Mesendoderm (in vitro differentiated cells): ENCODE results near the gene KCNH2.

Source experiments
- DNase-seq: peaks from one replicate; pipeline ENCODE4 v3.0.0; 2013
- H2AK5ac ChIP-seq: 2 replicates; pipeline ENCODE4 v1.6.1; 2013; ENCODE audit warnings: low read length, inconsistent platforms
- H2BK120ac ChIP-seq: 2 replicates; pipeline ENCODE4 v1.6.1; 2013; ENCODE audit warnings: low read depth, mild to moderate bottlenecking, low read length, moderate library complexity, mixed read lengths
- H2BK15ac ChIP-seq: replicated peaks from 2 replicates; pipeline ENCODE4 v1.6.1; 2013; ENCODE audit warnings: low read depth, mild to moderate bottlenecking, moderate library complexity
- H2BK5ac ChIP-seq: 2 replicates; pipeline ENCODE4 v1.6.1; 2013; ENCODE audit warnings: low read length, inconsistent platforms
- H3K18ac ChIP-seq: 2 replicates; pipeline ENCODE4 v1.6.1; 2013; ENCODE audit warnings: mild to moderate bottlenecking, low read length, mixed read lengths
- H3K23ac ChIP-seq: one replicate; pipeline ENCODE4 v1.6.1; 2013; ENCODE audit warnings: low read length
- H3K27ac ChIP-seq: 2 replicates; pipeline ENCODE4 v1.5.1; 2013; ENCODE audit warnings: low read depth, mild to moderate bottlenecking, inconsistent platforms, low read length, moderate library complexity
- H3K27me3 ChIP-seq: 2 replicates; pipeline ENCODE4 v1.6.1; 2013; ENCODE audit warnings: low read length, control low read depth, mild to moderate bottlenecking, inconsistent platforms; ENCODE audit not compliant: insufficient read depth, poor library complexity
- H3K36me3 ChIP-seq: 2 replicates; pipeline ENCODE4 v1.6.1; 2013; ENCODE audit warnings: low read length, inconsistent platforms; ENCODE audit not compliant: control insufficient read depth, insufficient read depth
- H3K4ac ChIP-seq: one replicate; pipeline ENCODE4 v1.6.1; 2013; ENCODE audit warnings: low read depth, mild to moderate bottlenecking, low read length, moderate library complexity
- H3K4me1 ChIP-seq: 2 replicates; pipeline ENCODE4 v1.6.1; 2013; ENCODE audit warnings: low read depth, low read length, inconsistent platforms; ENCODE audit not compliant: control insufficient read depth
- H3K4me2 ChIP-seq: 2 replicates; pipeline ENCODE4 v1.6.1; 2013; ENCODE audit warnings: low read length
- H3K4me3 ChIP-seq: 2 replicates; pipeline ENCODE4 v1.5.1; 2013; ENCODE audit warnings: mild to moderate bottlenecking, low read length
- H3K56ac ChIP-seq: one replicate; pipeline ENCODE4 v1.6.1; 2013; ENCODE audit warnings: low read length
- H3K79me1 ChIP-seq: 2 replicates; pipeline ENCODE4 v1.6.1; 2013; ENCODE audit warnings: low read length, inconsistent platforms
- H3K79me2 ChIP-seq: 2 replicates; pipeline ENCODE4 v1.6.1; 2013; ENCODE audit warnings: mild to moderate bottlenecking, low read length; ENCODE audit not compliant: control insufficient read depth, insufficient read depth
- H3K9ac ChIP-seq: 2 replicates; pipeline ENCODE4 v1.6.1; 2013; ENCODE audit warnings: low read length, inconsistent platforms
- H4K5ac ChIP-seq: one replicate; pipeline ENCODE4 v1.6.1; 2013; ENCODE audit warnings: low read length
- H4K8ac ChIP-seq: one replicate; pipeline ENCODE4 v1.6.1; 2013; ENCODE audit warnings: low read depth, mild to moderate bottlenecking, control low read depth, low read length, moderate library complexity
- WGBS: extraction: QIAGEN DNeasy Blood & Tissue Kit; methylation state at CpG from one replicate; pipeline ENCODE4 v1.1.7; 2013; ENCODE audit warnings: low lambda C conversion rate, missing lambda C conversion rate; ENCODE audit not compliant: insufficient coverage; ENCODE audit errors: extremely low coverage; 5-methylcytosine and 5-hydroxymethylcytosine counted together

Gene KCNH2

DNA sequence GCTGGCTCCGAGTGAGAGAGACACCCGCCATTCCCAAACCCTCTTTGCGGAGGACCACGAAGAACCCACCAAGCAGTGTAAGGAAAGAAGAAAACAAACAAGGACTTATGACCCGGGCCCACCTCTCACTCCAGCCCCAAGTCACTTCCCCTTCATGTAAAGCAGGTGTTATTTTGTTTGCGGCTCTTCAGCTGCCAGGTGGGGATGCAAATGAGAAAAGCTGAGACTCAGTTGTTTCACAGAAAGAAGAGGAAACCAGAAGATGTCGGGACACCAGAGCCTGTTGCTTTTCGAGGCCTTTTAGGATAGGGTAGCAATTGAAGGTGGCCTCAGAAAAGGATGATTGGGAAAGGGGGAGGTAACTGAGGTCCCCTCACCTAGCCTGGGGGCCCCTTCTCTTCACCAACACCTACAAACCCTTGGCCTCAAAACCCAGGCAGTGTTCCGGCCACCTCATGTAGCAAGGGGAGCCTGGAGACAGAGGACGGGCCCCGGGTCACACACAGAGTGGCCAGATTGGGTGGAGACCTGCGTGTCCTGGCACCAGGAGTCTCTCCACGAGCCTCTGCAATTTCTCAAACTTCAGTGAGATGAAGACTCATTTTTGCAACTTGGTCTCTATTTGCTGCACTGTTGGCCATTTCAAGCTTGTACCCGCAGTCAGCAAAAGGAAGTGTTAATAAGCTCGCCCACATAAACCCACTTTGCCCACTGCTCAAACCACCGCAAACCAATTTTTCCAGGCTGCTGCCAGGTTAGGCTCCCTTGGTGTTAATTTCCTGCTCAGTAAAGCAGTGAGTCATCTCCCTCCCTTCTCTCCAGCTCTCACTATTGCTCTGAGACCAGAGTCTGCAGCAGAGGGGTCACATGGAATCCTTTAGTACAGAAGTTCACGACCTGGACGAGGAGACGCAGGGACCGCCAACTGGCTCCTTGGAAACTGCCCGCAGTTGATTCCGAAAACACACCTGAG is 80.3 kb downstream of the KCNH2 start:
- Histone ChIP-seq H3K4me3 (no peak overlapping the region), H3K4me2 (no peak overlapping the region), H3K79me2 (no peaks in the 10 kb centered on the region), H2BK15ac (no peak overlapping the region), H2AK5ac (no peak overlapping the region), H2BK120ac (no peak overlapping the region), H3K9ac (no peak overlapping the region), H3K36me3 (no peaks in the 10 kb centered on the region), H3K23ac (no peak overlapping the region), H2BK5ac (no peak overlapping the region), H4K5ac (no peak overlapping the region), H3K4me1 (no peaks in the 10 kb centered on the region), H3K79me1 (no peaks in the 10 kb centered on the region), H3K18ac (no peak overlapping the region), H3K27me3 (no peaks in the 10 kb centered on the region), H3K27ac (no peak overlapping the region), H3K4ac (no peak overlapping the region), H3K56ac (no peak overlapping the region), H4K8ac (no peak overlapping the region)
- no peak for DNase-seq
- WGBS = no CpG with 5 or more reads among the region's 22 CpGs

- Histone ChIP-seq H2BK120ac (no peak overlapping the region), H2BK5ac (no peak overlapping the region), H3K27ac (no peak overlapping the region), H3K9ac (no peak overlapping the region), H3K18ac (no peak overlapping the region), H3K23ac (no peak overlapping the region), H3K27me3 (no peaks in the 10 kb centered on the region), H3K4me1 (no peaks in the 10 kb centered on the region), H3K4ac (no peak overlapping the region), H3K4me3 (no peak overlapping the region), H3K79me1 (no peaks in the 10 kb centered on the region), H2BK15ac (no peak overlapping the region), H4K8ac (no peak overlapping the region), H4K5ac (no peak overlapping the region), H2AK5ac (no peak overlapping the region), H3K4me2 (no peak overlapping the region), H3K56ac (no peak overlapping the region), H3K36me3 (no peaks in the 10 kb centered on the region), H3K79me2 (no peaks in the 10 kb centered on the region)
- no CpG with 5 or more reads among the region's 10 CpGs for WGBS
- no peak for DNase-seq
Measured at GRCh38 chr7:150896562-150897209, 81.4 kb downstream of the KCNH2 start.

DNA sequence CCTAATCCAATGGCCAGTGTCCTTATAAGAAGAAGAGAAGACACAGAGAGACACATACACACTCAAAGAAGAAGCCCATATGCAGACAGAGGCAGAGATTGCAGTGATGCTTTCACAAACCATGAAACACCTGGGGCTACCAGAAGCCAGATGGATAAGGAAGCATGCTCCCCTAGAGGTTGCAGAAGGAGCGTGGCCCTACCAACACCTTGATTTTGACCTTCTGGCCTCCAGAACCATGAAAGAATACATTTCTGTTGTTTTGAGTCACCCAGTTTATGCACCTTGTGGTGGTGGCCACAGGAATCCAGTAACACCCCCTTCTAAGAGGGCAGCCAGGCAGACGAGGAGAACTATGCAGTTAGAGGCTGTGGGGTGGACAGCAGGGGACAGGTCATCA is 82.3 kb downstream of the KCNH2 start:
- Histone ChIP-seq H3K79me1 (no peaks in the 10 kb centered on the region), H3K79me2 (no peaks in the 10 kb centered on the region), H3K27ac (no peak overlapping the region), H3K4me1 (no peaks in the 10 kb centered on the region), H2BK5ac (no peak overlapping the region), H3K56ac (no peak overlapping the region), H4K8ac (no peak overlapping the region), H4K5ac (no peak overlapping the region), H3K4ac (no peak overlapping the region), H3K4me3 (no peak overlapping the region), H3K4me2 (no peak overlapping the region), H3K27me3 (no peaks in the 10 kb centered on the region), H3K9ac (no peak overlapping the region), H3K36me3 (no peaks in the 10 kb centered on the region), H2AK5ac (no peak overlapping the region), H3K23ac (no peak overlapping the region), H3K18ac (no peak overlapping the region), H2BK15ac (no peak overlapping the region), H2BK120ac (no peak overlapping the region)
- no peak for DNase-seq
- no CpG with 5 or more reads among the region's 2 CpGs for WGBS
